GM18517 (cell line): ENCODE measurements around the gene OR13H1.
"Not testable (repeated sequence)": the region's sequence is repeated elsewhere in the genome, so short reads cannot be mapped to it uniquely, and the experiment has no call there.

Experiments used
- ATAC-seq: cut with Tn5 transposase; IDR thresholded peaks from one replicate; pipeline ENCODE4 v1.9.1; 2021; ENCODE audit warnings: mild to moderate bottlenecking, moderate library complexity; ENCODE audit not compliant: unreplicated experiment

OR13H1 gene

GRCh38 chrX:131543774-131544173 lies at the start of gene OR13H1:
OR13H1 (plus strand) TSS chrX:131544074; CDS start chrX:131544074, 0 bp downstream.
- no peak for ATAC-seq

GRCh38 chrX:131501556-131501955 lies 42.3 kb upstream of the OR13H1 start:
- not testable (repeated sequence) for ATAC-seq

- no peak for ATAC-seq
Observed at GRCh38 chrX:131513159-131513914, 30.5 kb upstream of the OR13H1 start.

GRCh38 chrX:131521824-131522223 lies 22.1 kb upstream of the OR13H1 start:
- ATAC-seq = no peak

- no peak for ATAC-seq
Observed at GRCh38 chrX:131544218-131544617, 344 bp downstream of the OR13H1 start.

- ATAC-seq = no peak
Observed at GRCh38 chrX:131549011-131549410, 5.1 kb downstream of the OR13H1 start.

GRCh38 chrX:131552453-131552852 lies 8.6 kb downstream of the OR13H1 start:
- ATAC-seq = not testable (repeated sequence)

GRCh38 chrX:131558562-131558961 lies 14.7 kb downstream of the OR13H1 start:
- ATAC-seq = no peak

GRCh38 chrX:131564553-131565229 lies 20.8 kb downstream of the OR13H1 start:
- no peak for ATAC-seq

- ATAC-seq = no peak
Observed at GRCh38 chrX:131565909-131566308, 22.0 kb downstream of the OR13H1 start.

- ATAC-seq = no peak
Observed at GRCh38 chrX:131571348-131571747, 27.5 kb downstream of the OR13H1 start.

GRCh38 chrX:131572372-131573014 lies 28.6 kb downstream of the OR13H1 start:
- no peak for ATAC-seq

GRCh38 chrX:131577413-131577812 lies 33.5 kb downstream of the OR13H1 start:
- ATAC-seq = no peak

- ATAC-seq = no peak
Observed at GRCh38 chrX:131577999-131578734, 34.3 kb downstream of the OR13H1 start.

- ATAC-seq = not testable (repeated sequence)
Observed at GRCh38 chrX:131578735-131579367, 35.0 kb downstream of the OR13H1 start.

GRCh38 chrX:131588995-131589394 lies 45.1 kb downstream of the OR13H1 start:
- no peak for ATAC-seq
